Skeletal muscle tissue (tissue), 4 donors: ENCODE measurements around the gene C5orf63. TPM values are rescaled to one million over a fixed set of nuclear protein-coding genes. Genes with fewer than 3 reads are reported as not detected.
A peak's percentile ranks its signal among the peaks of the same experiment; 100 is the strongest.
"Not testable (repeated sequence)": the region's sequence is repeated elsewhere in the genome, so short reads cannot be mapped to it uniquely, and the experiment has no call there.

Experiments
- H3K27ac ChIP-seq: one replicate; pipeline ENCODE4 v1.7.0; 2013; ENCODE audit warnings: mild to moderate bottlenecking, low read depth, low read length, inconsistent platforms
- H3K27me3 ChIP-seq, 3 donors: one replicate each; pipeline ENCODE4 v1.7.0; 2013; ENCODE audit warnings: low read length in 3 of 3; ENCODE audit not compliant: control insufficient read depth in 3 of 3, insufficient read depth in 3 of 3
- H3K36me3 ChIP-seq, 3 donors: one replicate each; pipeline ENCODE4 v1.7.0; 2013; ENCODE audit warnings: low read length in 3 of 3; ENCODE audit not compliant: control insufficient read depth in 3 of 3, insufficient read depth in 3 of 3
- H3K4me1 ChIP-seq, 3 donors: one replicate each; pipeline ENCODE4 v1.7.0; 2013; ENCODE audit warnings: low read length in 3 of 3, mild to moderate bottlenecking in 3 of 3; ENCODE audit not compliant: control insufficient read depth in 3 of 3, insufficient read depth in 3 of 3
- H3K4me3 ChIP-seq, 3 donors: one replicate each; pipeline ENCODE4 v1.7.0; 2013; ENCODE audit warnings: low read length in 3 of 3
- H3K9ac ChIP-seq, 3 donors: one replicate each; pipeline ENCODE4 v1.7.0; 2013; ENCODE audit warnings: low read length in 3 of 3, mild to moderate bottlenecking in 3 of 3, moderate library complexity in 2 of 3, low read depth in 1 of 3
- H3K9me3 ChIP-seq, 3 donors: one replicate each; pipeline ENCODE4 v1.7.0; 2013; ENCODE audit warnings: low read length in 3 of 3; ENCODE audit not compliant: control insufficient read depth in 3 of 3
- total RNA-seq: library from RNA; depleted of rRNA; stranded (reverse); fragments of >200 nt; gene quantifications from one replicate; pipeline ENCODE4 v1.2.3, GENCODE V29; 2014
- donor health status: Osteomylitis.

Gene C5orf63
- total RNA-seq, 1 donor from 2014 or later = 3.7 TPM

DNA sequence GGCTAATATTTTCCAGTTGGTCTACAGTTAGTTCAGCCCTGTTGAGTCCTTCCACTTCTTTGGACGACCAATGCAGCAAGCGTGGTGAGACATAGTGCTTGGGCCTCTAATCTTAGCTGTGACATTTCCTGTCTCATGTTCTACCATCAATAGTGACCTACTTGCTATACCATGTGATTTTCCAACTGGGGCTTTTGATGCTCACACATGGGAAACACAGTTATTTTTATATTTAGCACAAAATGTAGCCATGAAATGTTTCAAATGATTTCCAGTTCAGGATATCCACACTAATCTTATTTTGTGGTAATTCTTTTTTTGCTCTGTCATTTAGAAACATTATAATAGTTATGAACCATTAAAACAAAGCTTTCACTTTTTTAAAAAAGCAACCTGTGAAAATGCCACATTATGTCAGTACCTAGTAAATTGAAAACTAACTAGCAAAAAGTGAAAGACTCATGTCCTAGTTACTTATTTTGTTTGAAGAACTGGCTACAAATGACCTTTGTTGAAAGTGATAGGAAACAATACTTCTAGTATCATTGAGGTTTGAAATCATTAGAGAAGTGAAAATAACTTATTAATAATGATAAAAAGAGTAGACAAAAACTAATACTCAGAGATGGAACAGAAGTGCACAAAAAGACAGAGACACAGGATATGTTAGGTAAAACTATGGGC lies 61.2 kb downstream of the C5orf63 start:
- Histone ChIP-seq H3K4me1 (peaks cover 7 to 23% (median 23%) of the 10 kb centered on the region in 3 donors), H3K4me3 (peak overlapping the region in 1 of 3 donors; percentile 3), H3K9me3 (no peaks in the 10 kb centered on the region), H3K27ac (peak overlapping the region; percentile 72), H3K36me3 (no peaks in the 10 kb centered on the region), H3K27me3 (no peaks in the 10 kb centered on the region), H3K9ac (no peak overlapping the region)

DNA sequence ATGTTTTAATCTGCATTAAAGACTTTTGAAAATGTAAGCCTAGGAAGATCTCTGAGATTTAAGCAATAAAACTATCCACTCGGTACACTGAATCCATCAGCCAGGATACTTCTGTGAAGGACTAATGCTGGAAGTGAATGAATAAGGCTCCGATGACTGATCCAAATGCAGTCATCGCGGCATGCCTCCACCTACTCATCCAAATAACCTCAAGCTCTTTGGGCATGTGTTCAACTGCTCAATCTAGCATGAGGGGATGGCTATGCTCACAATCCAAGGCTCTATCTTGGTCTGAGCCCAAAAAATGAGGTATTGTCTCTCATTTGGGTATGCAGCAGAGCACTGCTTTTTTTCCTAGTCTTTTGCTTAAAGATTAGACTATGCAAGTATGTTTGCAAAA lies 62.1 kb downstream of the C5orf63 start:
- Histone ChIP-seq H3K4me3 (peak overlapping the region in 1 of 3 donors; percentile 10), H3K36me3 (no peaks in the 10 kb centered on the region), H3K9ac (no peak overlapping the region), H3K27me3 (no peaks in the 10 kb centered on the region), H3K4me1 (peaks cover 7 to 23% (median 23%) of the 10 kb centered on the region in 3 donors), H3K9me3 (no peaks in the 10 kb centered on the region), H3K27ac (peak overlapping the region; percentile 72)

DNA sequence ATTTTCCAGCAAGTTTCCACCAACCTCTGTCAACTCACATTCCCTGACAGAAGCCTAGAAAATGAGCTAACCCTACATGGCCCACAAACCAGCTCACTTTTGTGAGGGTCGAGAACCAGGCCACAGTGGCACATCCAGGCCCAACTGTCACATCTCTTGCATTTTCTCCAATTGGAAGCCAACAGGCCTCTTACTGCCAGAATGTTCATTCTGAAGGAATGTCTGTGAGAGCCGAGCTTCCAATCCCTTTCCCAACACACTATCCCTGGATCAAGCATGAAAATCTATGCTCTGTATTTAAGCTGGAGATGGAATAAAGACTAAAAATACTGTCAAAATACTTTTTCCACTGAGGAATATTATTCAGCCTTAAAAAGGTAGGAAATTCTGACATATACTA lies 62.9 kb downstream of the C5orf63 start:
- peak overlapping the region; percentile 66 for H3K27ac ChIP-seq
- H3K4me1 ChIP-seq = peaks cover 7 to 23% (median 23%) of the 10 kb centered on the region in 3 donors
- no peaks in the 10 kb centered on the region for H3K9me3 ChIP-seq
- no peak overlapping the region for H3K9ac ChIP-seq
- no peaks in the 10 kb centered on the region for H3K36me3 ChIP-seq
- no peak overlapping the region for H3K4me3 ChIP-seq
- no peaks in the 10 kb centered on the region for H3K27me3 ChIP-seq

DNA sequence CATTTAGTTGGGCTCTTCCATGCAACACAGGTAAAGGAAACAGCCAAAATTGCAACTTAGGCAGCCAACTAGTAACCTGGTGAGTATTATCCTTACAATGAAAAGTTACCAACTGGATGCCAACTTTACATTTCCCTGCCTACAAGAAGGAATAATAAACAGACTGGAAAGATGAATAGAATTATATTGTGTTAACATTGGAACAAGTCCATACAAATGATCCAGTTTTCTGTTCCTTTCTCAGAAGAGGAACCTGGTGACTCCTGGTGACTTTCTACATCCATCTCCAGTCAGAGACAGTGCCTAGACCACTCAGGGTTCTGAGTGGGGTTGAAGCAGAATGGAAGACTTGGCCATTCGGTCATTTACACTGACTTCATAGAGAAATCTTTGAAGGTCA lies 63.5 kb downstream of the C5orf63 start:
- no peaks in the 10 kb centered on the region for H3K36me3 ChIP-seq
- no peaks in the 10 kb centered on the region for H3K9me3 ChIP-seq
- peaks cover 7 to 23% (median 21%) of the 10 kb centered on the region in 3 donors for H3K4me1 ChIP-seq
- no peak overlapping the region for H3K9ac ChIP-seq
- peak overlapping the region; percentile 66 for H3K27ac ChIP-seq
- H3K27me3 ChIP-seq = no peaks in the 10 kb centered on the region
- no peak overlapping the region for H3K4me3 ChIP-seq

DNA sequence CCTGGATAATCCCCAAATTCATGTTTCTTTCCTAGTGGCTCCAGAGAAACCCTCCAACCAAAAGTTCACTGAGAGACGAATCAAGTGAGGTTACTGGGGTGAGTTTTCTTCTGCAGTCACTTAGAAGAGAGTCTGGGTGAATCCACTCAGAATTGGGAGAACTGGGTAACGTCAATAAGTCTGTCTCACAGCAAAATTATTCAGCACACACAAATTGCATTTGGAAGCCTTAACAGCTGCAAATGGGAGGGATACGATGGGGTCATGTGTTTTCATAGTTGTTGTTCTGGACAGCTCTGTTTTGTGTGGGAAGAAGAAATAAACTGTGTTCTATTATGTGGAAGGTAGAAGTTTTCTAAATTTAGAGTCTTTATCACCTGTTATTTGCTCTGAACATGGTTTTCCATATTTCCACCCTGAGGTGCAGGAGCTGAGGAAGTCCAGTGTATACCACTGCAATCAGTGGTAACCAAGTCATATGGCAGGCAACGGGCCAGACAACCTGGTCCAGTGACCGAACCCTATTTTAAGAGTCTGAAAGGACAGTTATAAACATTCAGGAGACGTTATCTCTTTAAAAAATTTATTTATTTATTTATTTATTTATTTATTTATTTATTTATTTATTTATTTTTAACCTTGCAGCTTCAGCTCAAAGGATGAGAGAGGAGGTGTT lies 64.9 kb downstream of the C5orf63 start:
- Histone ChIP-seq H3K4me3 (peak overlapping the region in 2 of 3 donors; percentile 21 to 37), H3K9ac (peak overlapping the region in 1 of 3 donors; percentile 58), H3K27me3 (no peaks in the 10 kb centered on the region), H3K9me3 (no peaks in the 10 kb centered on the region), H3K27ac (peak overlapping the region; percentile 79), H3K36me3 (no peaks in the 10 kb centered on the region), H3K4me1 (peaks cover 11 to 30% (median 25%) of the 10 kb centered on the region in 3 donors)

DNA sequence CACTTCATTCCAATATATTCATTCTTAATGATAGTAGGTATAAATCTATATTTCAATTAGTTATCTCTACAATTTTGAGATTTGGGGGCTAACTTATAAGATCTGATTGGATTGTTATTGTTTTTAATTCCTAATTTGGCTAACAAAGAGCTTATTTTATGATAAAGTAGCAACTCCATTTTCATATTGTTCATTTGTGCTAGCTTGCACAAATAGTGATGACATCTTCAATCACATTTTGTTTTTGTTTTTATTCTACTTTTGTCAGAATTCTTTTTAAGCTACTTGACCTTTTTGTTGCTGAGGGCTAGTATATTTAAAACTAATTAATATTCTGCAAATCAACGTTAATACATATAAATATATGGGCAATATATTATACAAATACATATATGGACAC lies 65.8 kb downstream of the C5orf63 start:
- Histone ChIP-seq H3K4me1 (peaks cover 11 to 34% (median 25%) of the 10 kb centered on the region in 3 donors), H3K9ac (no peak overlapping the region), H3K27ac (no peak overlapping the region)

DNA sequence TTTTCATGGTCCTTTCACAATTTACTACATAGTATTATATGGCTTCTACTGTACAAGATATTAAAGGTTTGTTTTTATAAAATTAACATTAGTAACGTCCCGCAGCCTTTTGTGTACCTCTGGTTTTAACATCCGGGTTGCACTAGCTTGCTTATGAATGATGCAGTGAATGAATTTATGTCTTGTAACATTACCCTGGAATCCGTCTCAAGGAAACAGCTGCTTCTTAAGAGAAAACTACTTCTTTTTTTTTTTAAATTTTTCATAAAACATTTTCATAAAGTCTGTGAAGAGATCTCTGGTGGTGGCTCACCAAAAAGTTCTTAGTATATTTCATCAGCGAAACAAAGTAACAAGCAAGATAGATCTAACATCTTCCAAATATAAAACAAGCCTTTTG lies 66.6 kb downstream of the C5orf63 start:
- H3K9me3 ChIP-seq = no peaks in the 10 kb centered on the region
- peak overlapping the region; percentile 21 for H3K27ac ChIP-seq
- peak overlapping the region in 2 of 3 donors; percentile 17 to 32 for H3K9ac ChIP-seq
- H3K4me1 ChIP-seq = peaks cover 15 to 38% (median 23%) of the 10 kb centered on the region in 3 donors
- no peak overlapping the region for H3K4me3 ChIP-seq
- H3K27me3 ChIP-seq = no peaks in the 10 kb centered on the region
- no peaks in the 10 kb centered on the region for H3K36me3 ChIP-seq

More for the DNA sequence above, 65.8 kb downstream of the C5orf63 start:
- Histone ChIP-seq H3K36me3 (no peaks in the 10 kb centered on the region), H3K9me3 (no peaks in the 10 kb centered on the region), H3K27me3 (no peaks in the 10 kb centered on the region), H3K4me3 (no peak overlapping the region)

DNA sequence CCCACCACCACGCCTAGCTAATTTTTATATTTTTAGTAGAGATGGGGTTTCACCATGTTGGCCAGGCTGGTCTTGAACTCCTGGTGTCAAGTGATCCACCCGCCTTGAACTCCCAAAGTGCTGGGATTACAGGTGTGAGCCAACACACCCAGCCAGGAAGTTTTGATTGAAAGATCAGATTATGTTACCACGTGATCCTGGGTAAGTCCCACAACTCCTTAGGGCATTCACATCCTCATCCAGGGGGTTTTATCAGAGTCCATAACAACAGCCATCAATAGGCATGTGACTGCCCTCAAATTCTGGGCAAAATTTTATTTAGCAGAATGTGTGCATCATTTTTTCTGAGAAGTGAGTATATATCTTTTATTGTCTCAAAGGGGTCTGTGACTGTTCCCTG lies 68.0 kb downstream of the C5orf63 start:
- not testable (repeated sequence) for H3K9me3 ChIP-seq, H3K9ac ChIP-seq, H3K4me3 ChIP-seq, H3K36me3 ChIP-seq, H3K27me3 ChIP-seq, H3K27ac ChIP-seq
- H3K4me1 ChIP-seq = peaks cover 15 to 33% (median 17%) of the 10 kb centered on the region in 3 donors

DNA sequence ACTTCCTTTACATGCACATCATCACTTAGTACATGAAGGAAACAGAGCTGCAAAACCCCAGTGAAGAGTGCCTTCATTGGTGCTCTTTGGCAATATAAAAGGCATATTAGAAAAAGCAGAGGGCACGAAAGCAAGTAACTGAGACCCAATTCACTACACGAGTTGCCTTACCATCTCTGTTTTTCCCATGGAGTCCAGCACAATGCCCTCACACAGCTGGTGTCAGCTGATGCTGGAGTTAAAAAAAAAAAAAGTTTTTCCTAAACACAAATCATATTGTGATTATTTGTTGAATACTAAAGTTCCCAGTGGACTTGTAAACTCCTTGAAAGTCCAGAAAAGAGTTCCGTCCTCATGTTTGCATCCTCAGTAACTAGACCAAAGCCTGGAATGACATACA lies 68.6 kb downstream of the C5orf63 start:
- H3K27ac ChIP-seq = peak overlapping the region; percentile 2

More for the DNA sequence above, 68.6 kb downstream of the C5orf63 start:
- Histone ChIP-seq H3K4me3 (peak overlapping the region in 1 of 3 donors; percentile 18), H3K4me1 (peaks cover 15 to 30% (median 16%) of the 10 kb centered on the region in 3 donors), H3K27me3 (no peaks in the 10 kb centered on the region), H3K9ac (no peak overlapping the region), H3K9me3 (no peaks in the 10 kb centered on the region), H3K36me3 (no peaks in the 10 kb centered on the region)
